ENCODE data around the gene DNAI1.

The DNAI1 gene

DNA sequence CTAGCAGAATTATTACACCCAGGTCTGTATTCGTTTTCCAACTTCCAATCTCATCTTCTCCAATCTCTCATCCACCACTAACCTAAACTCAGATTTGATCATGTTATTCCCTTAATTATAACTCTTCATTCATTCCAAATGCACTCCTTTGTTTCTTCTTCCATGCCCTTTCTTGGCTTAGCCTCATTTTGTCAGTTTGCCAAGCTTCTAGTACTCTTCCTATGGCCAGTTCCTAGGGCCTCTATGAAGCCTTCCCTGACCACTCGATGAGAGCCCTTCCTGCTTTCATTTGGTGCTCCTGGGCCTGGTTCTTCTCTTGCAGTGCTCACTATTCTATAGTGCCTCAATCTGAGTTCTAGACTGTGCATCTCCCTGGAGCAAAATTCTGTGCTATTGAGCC is 6.0 kb upstream of the DNAI1 start:
- no peak for ATAC-seq
- TF ChIP-seq ZNF70 (CRISPR knock-in tag; IDR thresholded peaks at IDR 0.05) (no peak), ARNTL (CRISPR knock-in tag; IDR thresholded peaks at IDR 0.05; ENCODE audit: borderline replicate concordance, low read depth) (no peak), ZFP30 (CRISPR knock-in tag; IDR thresholded peaks at IDR 0.05) (no peak), BACH2 (CRISPR knock-in tag; IDR thresholded peaks at IDR 0.05; ENCODE audit: borderline replicate concordance) (no peak), PPARA (CRISPR knock-in tag; IDR thresholded peaks at IDR 0.05; ENCODE audit: borderline replicate concordance) (no peak), ZFP3 (CRISPR knock-in tag; IDR thresholded peaks at IDR 0.05) (no peak), ZNF8 (CRISPR knock-in tag; IDR thresholded peaks at IDR 0.05) (no peak), ZC3H10 (CRISPR knock-in tag; IDR thresholded peaks at IDR 0.05) (no peak), ISL1 (CRISPR knock-in tag; IDR thresholded peaks at IDR 0.05) (no peak), SNAI2 (CRISPR knock-in tag; IDR thresholded peaks at IDR 0.05) (no peak), TOX (CRISPR knock-in tag; IDR thresholded peaks at IDR 0.05; ENCODE audit: borderline replicate concordance) (no peak), CSDC2 (CRISPR knock-in tag; IDR thresholded peaks at IDR 0.05) (no peak)
- TF ChIP-seq, protein P1, sequence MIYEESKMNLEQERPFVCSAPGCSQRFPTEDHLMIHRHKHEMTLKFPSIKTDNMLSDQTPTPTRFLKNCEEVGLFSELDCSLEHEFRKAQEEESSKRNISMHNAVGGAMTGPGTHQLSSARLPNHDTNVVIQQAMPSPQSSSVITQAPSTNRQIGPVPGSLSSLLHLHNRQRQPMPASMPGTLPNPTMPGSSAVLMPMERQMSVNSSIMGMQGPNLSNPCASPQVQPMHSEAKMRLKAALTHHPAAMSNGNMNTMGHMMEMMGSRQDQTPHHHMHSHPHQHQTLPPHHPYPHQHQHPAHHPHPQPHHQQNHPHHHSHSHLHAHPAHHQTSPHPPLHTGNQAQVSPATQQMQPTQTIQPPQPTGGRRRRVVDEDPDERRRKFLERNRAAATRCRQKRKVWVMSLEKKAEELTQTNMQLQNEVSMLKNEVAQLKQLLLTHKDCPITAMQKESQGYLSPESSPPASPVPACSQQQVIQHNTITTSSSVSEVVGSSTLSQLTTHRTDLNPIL (CRISPR knock-in tag; IDR thresholded peaks at IDR 0.05; ENCODE audit: low read depth), result no peak

DNA sequence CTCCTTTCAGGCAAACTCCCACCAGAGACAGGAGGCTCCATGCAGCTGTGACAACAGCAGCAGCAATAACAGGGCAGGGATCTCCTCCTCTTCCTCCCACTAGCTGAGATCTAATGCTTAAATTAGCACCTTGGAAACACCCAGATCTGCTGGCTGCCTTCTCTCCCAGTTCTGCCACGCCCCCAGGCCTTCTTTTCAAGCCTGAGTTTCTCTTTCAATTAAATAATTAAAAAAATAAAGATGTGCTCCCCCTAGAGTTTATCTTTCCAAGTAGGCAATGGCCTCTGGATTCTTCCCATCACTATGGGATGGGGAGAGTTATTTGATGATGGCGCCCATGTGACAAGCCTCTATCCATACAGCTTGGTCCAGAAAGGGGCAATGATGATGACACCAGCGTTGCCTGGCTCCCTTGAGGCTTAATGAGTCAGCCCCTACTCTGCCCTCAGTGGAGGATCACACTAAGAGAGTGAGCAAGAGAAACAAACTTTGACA is 4.0 kb upstream of the DNAI1 start:
- ATAC-seq, result no peak

DNA sequence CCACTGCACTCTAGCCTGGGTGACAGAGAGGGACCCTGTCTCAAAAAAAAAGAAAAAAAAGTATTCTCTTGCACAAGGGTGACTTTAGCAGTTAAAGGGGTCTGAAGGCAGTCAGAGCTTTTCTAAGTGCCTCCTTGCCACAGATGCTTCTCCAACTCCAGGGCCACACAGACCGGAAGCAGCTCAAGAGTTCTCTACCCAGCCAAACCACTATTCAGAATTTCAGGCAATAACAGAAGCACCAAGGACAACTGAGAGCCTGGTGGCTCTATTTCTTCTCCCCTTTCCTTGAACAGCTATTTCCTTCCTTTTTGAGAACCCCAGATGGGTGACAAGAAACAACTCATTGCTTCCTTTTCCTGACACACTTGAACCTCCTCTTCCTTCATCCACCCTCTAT is 2.5 kb upstream of the DNAI1 start:
- no peak for TF ChIP-seq ESRRG (CRISPR knock-in tag; IDR thresholded peaks at IDR 0.05)
- TF ChIP-seq, protein P2, sequence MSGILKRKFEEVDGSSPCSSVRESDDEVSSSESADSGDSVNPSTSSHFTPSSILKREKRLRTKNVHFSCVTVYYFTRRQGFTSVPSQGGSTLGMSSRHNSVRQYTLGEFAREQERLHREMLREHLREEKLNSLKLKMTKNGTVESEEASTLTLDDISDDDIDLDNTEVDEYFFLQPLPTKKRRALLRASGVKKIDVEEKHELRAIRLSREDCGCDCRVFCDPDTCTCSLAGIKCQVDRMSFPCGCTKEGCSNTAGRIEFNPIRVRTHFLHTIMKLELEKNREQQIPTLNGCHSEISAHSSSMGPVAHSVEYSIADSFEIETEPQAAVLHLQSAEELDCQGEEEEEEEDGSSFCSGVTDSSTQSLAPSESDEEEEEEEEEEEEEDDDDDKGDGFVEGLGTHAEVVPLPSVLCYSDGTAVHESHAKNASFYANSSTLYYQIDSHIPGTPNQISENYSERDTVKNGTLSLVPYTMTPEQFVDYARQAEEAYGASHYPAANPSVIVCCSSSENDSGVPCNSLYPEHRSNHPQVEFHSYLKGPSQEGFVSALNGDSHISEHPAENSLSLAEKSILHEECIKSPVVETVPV (CRISPR knock-in tag; IDR thresholded peaks at IDR 0.05), result no peak
- no peak for TF ChIP-seq BACH2 (CRISPR knock-in tag; IDR thresholded peaks at IDR 0.05; ENCODE audit: borderline replicate concordance)
- no peak for ATAC-seq

More for the DNA sequence above, 4.0 kb upstream of the DNAI1 start:
- no peak for TF ChIP-seq ZNF565 (CRISPR knock-in tag; conservative IDR thresholded peaks at IDR 0.05; ENCODE audit: low read depth)
- no peak for TF ChIP-seq ARNTL (CRISPR knock-in tag; IDR thresholded peaks at IDR 0.05; ENCODE audit: borderline replicate concordance, low read depth)
- TF ChIP-seq, protein P1 (CRISPR knock-in tag; IDR thresholded peaks at IDR 0.05; ENCODE audit: low read depth), result no peak
- no peak for TF ChIP-seq RARB (CRISPR knock-in tag; IDR thresholded peaks at IDR 0.05)
- TF ChIP-seq, protein P3, sequence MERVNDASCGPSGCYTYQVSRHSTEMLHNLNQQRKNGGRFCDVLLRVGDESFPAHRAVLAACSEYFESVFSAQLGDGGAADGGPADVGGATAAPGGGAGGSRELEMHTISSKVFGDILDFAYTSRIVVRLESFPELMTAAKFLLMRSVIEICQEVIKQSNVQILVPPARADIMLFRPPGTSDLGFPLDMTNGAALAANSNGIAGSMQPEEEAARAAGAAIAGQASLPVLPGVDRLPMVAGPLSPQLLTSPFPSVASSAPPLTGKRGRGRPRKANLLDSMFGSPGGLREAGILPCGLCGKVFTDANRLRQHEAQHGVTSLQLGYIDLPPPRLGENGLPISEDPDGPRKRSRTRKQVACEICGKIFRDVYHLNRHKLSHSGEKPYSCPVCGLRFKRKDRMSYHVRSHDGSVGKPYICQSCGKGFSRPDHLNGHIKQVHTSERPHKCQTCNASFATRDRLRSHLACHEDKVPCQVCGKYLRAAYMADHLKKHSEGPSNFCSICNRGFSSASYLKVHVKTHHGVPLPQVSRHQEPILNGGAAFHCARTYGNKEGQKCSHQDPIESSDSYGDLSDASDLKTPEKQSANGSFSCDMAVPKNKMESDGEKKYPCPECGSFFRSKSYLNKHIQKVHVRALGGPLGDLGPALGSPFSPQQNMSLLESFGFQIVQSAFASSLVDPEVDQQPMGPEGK (CRISPR knock-in tag; IDR thresholded peaks at IDR 0.05; ENCODE audit: borderline replicate concordance), result no peak
- no peak for TF ChIP-seq ZC3H10 (CRISPR knock-in tag; IDR thresholded peaks at IDR 0.05)
- TF ChIP-seq ZNF8 (CRISPR knock-in tag; IDR thresholded peaks at IDR 0.05), result no peak
- no peak for TF ChIP-seq SNAI2 (CRISPR knock-in tag; IDR thresholded peaks at IDR 0.05)
- TF ChIP-seq ESRRG (CRISPR knock-in tag; IDR thresholded peaks at IDR 0.05), result no peak

DNA sequence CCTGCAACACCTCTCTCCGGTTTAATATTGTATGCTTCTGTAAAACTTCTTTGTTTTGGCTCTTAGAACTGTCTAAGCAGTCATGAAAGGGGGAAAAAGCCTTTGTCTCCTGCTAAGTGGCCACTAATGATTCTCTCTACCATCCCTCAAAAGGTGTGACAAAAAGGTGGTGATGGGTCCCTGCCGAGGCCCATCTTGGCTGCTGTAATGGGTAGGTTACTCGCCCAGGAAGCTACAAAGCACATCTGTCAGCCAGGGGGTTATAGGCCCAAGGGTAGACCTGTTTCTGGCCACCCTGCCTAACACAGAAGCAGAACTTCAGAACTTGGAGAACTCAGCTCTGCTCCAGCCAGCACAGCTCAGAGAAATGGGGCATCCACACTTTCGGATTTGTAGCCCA is 1.9 kb upstream of the DNAI1 start:
- no peak for TF ChIP-seq ESRRG (CRISPR knock-in tag; IDR thresholded peaks at IDR 0.05)
- TF ChIP-seq ZC3H10 (CRISPR knock-in tag; IDR thresholded peaks at IDR 0.05), result no peak
- TF ChIP-seq, protein P2 (CRISPR knock-in tag; IDR thresholded peaks at IDR 0.05), result no peak
- TF ChIP-seq ARNTL (CRISPR knock-in tag; IDR thresholded peaks at IDR 0.05; ENCODE audit: borderline replicate concordance, low read depth), result no peak
- TF ChIP-seq, protein P4, sequence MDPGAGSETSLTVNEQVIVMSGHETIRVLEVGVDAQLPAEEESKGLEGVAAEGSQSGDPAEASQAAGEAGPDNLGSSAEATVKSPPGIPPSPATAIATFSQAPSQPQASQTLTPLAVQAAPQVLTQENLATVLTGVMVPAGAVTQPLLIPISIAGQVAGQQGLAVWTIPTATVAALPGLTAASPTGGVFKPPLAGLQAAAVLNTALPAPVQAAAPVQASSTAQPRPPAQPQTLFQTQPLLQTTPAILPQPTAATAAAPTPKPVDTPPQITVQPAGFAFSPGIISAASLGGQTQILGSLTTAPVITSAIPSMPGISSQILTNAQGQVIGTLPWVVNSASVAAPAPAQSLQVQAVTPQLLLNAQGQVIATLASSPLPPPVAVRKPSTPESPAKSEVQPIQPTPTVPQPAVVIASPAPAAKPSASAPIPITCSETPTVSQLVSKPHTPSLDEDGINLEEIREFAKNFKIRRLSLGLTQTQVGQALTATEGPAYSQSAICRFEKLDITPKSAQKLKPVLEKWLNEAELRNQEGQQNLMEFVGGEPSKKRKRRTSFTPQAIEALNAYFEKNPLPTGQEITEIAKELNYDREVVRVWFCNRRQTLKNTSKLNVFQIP (CRISPR knock-in tag; IDR thresholded peaks at IDR 0.05; ENCODE audit: borderline replicate concordance, low read depth), result no peak
- TF ChIP-seq ISL1 (CRISPR knock-in tag; IDR thresholded peaks at IDR 0.05), result no peak
- no peak for TF ChIP-seq ZNF8 (CRISPR knock-in tag; IDR thresholded peaks at IDR 0.05)
- ATAC-seq, result no peak

Data from SK-N-SH treated with all-trans-retinoic acid at 6 μM for 48 hours (cell line).